ENCODE data around the gene EFL1.
"Not testable (repeated sequence)": the region's sequence is repeated elsewhere in the genome, so short reads cannot be mapped to it uniquely, and the experiment has no call there.

EFL1 gene

DNA sequence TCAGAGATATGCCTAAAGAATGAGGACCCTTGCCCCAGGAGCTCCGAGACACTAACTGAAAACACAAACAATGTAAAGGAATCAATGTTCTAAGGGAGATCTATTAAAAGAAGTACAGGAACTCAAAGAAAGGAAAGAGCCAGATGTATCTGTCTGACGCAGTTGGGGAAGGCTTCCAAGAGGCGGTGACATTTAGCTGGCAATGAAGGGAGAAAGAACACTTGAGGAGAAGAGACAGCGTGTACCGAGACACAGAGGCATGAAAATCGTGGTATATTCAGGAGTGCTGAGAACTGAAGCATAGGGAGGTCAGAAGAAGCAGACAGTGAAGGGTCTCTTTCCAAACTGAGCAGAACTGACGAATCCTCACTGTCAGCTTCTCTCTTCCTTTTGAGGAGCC, 66.7 kb downstream of the EFL1 start:
- FAIRE-seq: not testable (repeated sequence)

DNA sequence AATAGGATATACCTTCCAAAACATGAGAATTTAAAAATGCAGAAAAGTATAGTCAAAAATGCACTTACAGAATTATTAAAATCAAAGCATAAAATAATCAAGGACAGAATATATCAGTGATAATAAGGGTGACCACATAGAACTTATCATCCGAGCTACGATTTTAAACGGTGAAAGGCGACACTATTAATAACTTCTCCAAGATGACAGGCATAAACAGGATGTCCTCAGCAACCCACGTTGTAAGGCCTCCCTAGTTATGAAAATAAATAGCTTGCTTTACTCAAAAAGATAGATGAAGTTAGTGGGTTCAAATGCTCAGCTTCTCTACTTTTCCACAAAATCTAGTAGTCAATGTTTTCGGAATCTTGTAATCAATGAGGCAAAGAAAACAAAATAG, 68.0 kb downstream of the EFL1 start:
- FAIRE-seq: not testable (repeated sequence)

DNA sequence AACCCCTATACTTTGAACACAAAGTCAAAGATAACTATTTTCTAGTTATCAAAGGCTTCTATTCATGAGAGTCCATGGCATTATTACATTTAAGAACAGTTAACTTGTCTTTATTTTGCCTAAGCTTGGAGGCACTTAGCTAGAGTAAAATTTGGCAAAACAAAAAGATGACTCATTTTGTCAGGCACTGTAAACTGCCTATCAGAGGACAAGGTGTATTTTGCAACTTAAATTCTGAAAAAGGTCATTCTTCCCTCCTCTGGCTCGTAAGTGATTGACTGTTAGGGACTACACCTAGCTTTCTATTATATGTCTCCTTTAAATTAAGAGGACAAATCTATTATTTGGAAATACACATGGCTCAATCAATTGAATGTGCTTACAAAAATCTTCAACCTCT, 69.1 kb downstream of the EFL1 start:
- not testable (repeated sequence) for FAIRE-seq

DNA sequence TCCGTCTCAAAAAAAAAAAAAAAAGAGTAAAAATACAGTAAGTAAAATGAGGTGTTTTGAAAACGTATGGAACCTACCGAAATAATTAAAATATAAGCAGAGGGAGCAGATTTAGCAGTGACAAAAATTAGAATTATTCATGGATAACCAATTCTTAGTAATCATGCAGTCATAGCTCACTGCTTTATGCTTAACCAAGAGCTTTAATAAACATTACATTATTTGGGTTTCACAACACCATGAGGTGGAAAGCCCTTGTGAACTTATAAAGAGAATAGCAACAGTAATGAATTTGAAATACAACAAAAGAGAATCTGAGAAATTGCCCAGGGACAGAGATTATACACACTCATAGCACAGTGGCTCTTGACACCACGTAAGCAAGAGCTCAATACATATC, 70.1 kb downstream of the EFL1 start:
- not testable (repeated sequence) for FAIRE-seq

DNA sequence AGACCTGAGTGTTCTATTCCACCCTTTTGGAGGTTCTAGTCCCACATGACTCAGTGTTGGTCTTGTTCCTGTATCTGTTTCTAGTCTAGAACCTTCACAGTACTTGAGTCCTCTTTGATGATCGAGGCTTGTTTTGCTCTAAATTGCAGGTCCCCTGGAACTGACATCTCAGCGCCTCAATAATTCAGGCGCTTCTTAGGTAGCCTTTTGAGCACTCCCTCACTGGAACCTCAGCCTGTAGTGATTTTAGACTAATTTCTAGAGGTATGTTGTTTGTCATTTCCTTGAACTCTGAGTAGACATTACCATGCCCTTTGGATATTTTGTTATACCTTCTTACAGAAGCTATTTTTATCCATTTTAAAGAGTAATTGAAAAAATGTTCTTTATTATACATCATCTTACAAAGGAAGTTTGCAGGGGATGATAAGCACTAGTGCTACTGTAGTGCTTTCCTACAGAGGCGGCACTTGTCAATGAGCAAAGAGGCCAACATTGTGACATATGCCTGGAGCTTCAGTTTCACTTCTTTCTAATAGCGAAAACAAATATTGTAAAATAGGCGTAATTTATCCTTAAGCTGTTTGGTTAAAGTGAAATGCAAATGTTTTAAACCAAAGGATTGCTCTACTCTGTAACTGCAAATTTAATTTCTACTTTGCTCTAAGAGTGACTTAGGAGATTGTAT, 75.7 kb downstream of the EFL1 start:
- FAIRE-seq: no peak

DNA sequence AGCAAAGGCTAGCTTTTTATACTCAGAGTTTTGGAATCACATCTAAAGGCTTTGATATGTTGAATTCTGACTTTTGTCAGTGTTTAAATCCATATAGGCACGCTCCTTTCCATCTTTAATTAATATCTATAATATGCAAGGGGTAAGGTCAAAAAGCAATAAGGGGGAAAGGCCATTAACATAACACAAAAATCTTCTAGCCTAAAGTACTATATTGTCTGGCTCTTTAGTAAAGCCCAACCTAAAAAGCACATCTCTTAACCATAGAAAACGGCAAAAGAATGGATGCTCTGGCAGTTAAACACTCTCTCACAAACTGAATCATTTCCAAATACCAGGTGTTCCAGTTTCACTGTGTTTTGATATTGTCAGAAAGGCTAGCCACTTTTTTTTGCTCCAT, 76.4 kb downstream of the EFL1 start:
- FAIRE-seq: no peak

DNA sequence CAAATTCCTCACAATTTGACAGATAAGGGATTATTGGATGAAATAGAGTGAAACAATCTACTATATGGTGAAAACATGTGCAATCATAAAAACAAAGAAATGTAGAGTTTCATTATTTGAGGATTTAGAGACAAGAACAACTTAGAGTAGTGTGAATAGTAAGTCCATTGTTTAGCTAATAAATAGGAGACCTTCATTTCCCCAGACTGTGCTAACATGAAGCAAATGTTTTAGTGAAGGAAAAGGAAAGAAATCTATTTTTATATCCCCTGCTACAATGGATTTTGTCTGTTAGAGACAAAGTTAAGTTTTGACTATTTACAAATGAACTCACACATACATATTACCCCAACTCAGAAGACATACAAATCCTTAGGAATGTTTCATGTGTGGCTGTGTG, 77.8 kb downstream of the EFL1 start:
- no peak for FAIRE-seq

DNA sequence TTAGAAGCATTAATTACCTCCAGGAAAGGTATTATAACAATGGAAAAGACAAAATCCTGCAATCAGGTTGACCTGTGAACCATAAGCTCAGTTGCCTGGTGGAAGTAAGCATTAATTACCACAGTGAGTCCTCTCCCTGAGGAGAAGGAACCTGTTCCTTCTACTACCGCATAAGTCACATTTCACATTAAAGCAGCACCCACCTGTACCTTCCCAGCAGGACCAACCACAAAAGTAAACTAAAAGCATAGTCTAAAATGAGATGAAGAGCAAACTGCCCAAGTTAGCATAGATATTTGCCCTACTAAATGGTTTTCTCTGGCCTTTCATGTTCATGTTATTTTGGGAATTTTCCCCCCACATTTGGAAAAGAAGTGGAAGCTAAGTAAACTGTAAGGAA, 78.2 kb downstream of the EFL1 start:
- no peak for FAIRE-seq

DNA sequence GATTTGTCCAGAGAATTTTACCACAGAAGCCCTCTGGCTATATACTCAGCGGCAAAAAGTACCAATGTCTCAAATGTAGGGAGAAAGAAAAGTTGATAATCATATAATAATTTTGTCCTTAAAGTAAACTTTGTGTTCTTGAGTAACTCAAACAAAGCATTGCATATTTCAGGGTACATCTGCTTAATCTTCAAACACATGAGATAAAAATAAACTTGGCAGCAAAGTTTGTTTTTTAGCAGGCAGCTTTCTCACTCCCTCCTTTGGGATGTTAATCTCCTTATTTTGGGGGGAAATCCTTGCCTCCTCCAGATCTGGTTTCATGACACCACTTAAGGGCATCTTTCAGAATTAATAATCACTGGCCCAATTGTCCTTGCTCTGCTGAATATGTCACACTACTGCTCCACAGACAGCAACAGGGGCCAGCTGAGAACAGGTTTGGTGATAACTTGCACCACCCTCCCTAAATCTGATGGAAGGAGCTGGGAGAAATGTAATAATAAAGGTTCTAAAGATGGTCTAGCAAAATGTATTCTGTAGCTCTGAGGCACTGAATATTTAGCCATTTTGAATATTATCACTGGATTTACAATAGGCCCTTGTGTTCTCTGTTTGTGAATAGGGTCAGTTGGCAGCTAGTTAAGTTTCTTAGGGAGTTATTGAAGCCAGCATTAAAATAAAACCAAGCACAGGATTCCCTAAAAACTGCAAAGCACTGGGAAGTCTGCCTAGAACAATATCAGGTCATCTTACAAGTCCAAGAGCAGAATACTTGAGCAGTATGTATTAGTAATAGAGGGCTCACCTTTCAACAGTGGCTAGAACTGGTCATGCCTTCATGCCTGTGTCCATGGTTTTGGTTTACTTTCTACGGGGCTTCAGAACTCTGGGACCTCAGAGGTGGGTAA, 79.2 kb downstream of the EFL1 start:
- FAIRE-seq: no peak

DNA sequence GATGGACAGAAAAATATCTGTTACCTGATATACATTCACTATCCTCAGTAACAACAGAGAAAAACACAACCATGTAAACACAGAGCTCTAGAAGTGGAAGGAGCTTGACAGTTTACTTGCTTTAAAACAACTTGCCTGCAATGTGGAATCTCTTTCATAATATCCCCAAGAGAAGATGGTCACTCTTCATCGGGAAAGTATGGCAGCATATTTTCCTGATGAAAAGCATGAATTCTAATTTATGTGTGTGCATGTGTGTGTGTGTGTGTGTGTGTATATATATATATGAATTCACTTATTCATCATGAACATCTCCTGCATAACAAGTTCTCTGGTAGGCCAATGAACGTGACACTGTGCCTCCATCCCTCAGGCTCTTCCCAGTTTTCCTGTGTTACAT, 81.2 kb downstream of the EFL1 start:
- FAIRE-seq: no peak

DNA sequence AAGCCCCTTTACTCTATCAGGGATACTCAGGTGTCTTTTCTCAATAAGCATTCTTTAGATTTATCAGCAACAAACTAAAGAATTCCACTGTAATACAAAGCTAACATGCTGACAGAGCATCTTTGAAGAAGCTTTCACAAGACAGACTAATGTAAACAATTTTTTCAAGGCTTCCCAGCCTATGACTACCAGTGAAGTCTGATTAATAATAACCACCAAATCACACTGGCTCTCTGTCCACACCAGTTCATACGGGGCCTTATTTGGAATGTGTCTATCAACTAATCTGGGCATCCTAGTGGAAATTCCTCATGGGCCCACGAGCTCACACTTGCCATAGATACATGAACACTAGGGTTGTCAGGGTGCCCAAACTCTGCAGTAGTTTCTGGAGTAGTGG, 84.5 kb downstream of the EFL1 start:
- FAIRE-seq: no peak

DNA sequence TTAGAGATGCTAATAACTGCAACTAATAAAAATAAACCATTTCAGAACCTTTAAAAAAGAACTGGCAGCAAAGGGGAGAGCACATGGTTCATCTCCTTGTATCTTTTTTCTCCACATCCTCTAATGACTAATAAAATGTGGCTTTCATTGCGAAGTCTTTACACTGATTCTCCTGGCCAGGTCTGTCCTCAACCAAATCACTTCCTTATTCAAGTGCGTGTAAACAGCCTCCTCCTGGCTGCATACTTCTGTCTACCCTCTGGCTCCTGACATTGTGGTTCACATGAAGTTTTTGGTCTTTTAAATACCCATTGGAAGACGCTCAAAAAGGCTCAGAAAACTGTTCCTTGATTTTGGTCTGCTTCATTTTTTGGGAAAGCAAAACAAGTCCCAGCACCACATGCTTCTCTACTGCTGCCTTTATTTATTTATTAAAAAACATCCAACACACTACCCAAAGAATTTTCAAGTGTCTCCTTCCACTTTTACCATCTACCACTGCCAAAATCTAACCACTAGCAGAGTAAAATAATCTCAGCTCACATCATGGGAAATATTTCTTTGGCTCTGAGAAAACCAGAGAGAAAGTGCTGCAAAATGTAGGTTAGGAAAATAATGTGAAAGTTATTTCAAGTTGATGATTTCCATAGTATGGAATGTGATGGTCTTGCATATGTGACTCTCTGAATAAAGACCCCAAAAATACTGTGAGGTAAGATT, 85.1 kb downstream of the EFL1 start:
- no peak for FAIRE-seq

DNA sequence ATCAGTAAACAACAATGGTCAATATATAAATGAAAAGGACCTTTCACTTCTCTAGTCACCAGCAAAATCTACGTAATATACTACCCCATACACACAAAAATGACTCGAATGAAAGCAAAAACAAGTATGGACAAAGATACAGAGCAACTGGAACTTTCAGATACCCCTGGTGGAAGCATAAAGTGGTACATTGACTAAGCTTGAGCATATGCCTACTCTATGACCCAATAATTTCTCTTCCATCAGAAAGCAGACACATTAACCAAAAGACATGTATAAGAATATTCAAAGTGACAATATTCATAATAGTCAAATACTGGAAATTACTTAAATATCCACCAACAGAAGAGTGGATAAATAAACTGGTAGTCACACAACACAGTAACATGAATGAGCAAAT, 86.0 kb downstream of the EFL1 start:
- no peak for FAIRE-seq

DNA sequence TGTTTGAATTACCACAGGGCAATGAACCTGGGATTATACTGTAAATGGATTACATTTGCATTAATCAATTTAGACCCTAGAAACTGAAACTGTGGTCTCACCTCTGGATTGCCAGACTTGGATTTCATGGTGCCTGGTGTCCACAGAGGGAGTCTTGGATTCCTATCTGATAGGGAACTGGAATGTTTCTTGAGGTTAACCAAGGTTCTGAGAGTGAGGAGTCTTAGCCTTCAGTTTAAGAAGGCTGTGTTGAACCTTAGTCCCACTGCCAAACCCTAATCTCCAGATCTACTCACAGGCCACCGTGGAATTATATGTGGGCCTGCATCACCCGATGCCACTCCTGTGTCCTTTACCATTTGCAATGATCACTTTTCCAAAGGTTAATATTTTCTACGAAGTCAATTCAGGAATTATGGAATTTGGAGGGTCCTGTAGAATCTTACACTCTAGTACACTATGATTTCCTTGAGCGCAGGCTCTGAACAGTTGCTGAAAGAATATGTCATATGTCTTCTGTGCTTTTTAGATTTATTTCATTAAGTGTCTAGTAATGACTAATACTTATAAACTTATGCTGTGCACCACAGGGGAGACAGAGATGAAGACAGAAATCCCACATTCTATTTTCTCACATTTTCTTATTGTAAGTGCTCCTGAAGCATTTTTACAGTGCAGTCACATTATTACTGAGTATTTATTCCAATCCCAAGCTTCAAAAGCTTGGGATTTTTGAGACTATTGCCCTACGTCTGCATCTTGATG, 87.9 kb downstream of the EFL1 start:
- no peak for FAIRE-seq

DNA sequence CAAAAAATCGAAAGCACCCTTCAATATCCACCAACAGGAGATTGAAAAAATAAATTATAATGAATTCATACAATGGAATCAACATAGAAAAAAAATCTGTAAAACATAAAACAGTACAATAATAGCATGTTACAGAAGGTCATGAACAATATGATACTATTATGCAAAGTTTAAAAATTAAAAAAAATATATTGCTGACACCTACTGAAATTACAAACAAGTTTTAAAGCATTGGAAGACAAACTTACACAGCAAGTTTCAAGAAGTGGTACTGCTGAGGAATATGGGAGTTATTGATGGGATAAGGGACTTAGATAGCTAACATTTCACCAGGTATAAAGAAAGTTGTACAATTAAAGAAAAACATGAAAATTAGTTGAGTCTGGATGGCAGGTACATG, 89.4 kb downstream of the EFL1 start:
- no peak for FAIRE-seq

DNA sequence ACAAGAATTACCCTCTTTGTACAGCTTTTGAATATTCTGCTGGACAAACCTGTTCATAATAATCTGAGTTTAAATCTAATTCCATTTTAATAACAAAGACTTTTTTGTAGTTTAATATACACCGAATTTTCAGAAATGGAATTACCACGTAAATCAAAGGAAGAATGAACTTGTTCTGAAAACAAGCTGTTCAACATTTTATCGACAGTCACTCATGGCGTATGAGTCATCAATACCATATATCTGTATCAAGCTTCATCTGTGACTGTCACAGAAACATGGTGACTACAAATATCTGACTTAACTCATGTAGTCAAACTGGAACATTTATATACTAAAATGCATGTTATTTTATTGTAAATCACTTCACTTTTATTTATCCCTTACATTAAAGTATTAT, 90.0 kb downstream of the EFL1 start:
- FAIRE-seq: no peak

DNA sequence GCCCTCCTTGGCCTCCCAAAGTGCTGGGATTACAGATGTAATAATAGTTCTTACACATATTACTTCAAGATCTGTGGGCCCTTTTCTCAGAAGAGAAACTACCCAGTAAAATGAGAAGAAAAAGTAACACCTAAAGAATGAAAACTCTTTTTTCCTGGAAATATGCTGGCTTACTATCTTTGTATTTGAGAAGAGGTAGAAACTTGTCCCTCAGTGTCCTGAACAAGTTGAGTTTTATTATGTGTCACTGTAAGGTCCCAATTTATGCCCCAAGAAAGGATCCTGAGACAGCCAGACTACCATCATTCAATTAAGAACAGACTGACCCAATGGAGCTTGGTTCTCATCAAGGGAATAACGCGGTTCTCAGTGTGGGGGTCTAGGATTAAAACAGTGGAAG, 93.8 kb downstream of the EFL1 start:
- no peak for FAIRE-seq

DNA sequence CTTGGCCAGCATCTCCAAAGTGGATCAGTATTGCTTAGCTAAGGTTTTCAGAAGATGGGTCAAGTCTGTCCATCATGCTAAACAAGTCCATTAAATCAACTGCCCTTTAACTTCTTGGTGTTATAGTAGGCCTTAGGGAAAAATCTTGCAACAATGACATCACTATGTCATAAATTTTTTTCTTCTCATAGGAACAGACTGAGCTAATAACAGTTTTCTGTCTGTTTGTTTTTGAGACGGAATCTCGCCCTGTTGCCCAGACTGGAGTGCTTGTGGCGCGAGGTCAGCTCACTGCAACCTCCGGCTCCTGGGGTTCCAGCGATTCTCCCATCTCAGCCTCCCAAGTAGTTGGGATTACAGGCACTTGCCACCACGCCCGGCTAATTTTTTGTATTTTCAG, 94.2 kb downstream of the EFL1 start:
- no peak for FAIRE-seq

DNA sequence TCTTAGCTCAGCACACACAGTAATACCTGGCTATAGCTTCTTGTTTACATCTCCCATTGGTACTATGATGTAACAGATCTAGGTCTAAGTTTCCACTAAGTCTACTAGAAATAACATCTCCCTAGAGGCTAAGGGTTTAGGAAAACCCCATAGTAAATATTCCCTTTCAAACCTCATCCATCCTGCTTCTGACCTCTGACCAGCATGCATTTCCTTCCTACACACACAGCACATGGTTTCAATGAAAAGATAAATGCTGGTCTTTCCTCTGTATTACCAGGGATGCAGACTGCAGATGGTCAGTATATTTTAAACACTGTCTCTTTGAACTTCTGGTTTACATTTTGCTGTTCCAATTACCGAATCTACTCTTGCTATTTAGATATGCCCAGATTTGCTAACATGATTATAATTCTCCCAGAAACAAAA, 96.6 kb downstream of the EFL1 start:
- FAIRE-seq: no peak

DNA sequence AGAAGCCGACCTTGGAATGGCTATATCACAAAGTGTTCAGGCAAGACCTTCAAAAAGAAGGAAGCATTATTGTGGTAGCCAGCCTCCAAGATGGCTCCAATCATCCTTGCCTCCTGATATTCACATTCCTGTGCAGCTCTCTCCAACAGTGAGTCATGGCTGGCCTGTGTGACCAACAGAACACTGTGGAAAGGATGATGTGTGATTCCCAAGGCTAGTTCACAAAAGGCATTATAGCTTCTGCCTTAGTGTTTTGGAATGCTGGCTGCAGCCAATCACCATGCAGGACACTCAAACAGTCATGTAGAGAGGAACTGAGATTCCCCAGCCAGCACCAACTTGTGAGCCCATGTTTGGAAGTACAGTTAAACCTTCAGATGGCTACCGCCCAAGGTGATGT, 102.6 kb downstream of the EFL1 start:
- no peak for FAIRE-seq

DNA sequence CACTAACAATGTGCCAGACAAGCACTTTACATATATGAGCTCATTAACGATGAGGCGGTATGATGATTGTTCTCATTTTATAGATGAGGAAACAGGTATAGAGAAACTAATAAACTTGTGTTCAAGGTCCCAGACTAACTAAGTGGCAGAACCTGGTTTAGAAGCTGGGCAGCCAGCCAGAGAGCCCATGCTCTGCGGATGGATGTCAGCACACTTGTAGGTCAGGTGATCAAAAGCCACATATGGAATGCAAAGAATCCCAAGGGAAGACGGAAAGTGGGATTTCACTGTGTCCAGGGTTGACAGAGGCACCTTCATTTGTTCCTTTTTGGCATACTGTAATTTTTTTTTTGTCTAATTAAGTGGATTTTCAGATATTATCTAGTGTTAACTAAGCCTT, 103.7 kb downstream of the EFL1 start:
- no peak for FAIRE-seq

DNA sequence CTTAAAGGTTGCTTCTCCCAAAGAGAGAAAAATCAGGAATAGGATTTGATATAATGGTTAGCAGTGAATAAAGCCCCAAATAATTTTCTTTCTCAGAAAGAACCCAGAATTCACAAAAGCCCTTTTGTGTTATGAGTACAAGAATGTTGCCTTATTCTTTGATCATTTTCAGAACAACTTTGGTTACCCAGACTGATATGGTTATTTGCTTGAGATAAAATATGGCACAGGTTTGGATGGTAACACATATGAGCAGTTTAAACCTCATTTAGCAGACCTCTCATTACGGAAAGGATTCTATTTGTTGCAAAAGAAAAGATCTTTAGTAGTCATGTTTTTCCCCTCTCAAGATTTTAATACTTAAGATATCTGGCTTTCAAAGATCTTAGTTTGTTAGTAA, 111.9 kb downstream of the EFL1 start:
- no peak for FAIRE-seq

DNA sequence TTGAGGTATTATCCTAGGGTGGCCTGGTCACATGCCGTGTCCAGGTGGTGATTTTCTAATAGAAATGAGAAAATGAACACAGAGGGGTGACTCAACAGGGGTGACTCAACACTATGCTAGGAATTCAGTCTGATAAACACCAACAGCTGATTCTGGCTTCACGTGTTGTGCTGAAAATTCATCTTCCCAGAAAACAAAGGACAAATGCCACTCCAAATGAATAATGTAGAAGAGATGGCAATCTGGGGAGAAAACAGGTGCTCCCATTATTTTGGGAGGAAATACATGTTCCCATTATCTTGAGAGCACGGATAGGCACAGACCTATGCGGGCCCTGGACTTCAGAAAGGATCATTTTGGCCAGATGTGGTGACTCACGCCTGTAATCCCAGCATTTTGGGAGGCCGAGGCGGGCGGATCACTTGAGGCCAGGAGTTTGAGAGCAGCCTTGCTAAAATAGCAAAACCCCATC, 115.5 kb downstream of the EFL1 start:
- FAIRE-seq: no peak

Data from endometrium (tissue), 2 donors.